Testis (tissue), 3 donors: ENCODE results near the gene SCGN. TPM values are rescaled to one million over a fixed set of nuclear protein-coding genes. Genes with fewer than 3 reads are reported as not detected.

ENCODE experiments used
- DNase-seq: peaks from one replicate; pipeline ENCODE4 v3.0.0-alpha.2; 2019
- H3K27ac ChIP-seq, 2 donors: fragments of 200-600 bp; sonication (generic); one replicate each; pipeline ENCODE4 v1.5.1; 2019
- H3K27me3 ChIP-seq: fragments of 200-600 bp; sonication (generic); one replicate; pipeline ENCODE4 v1.5.1; 2019
- H3K36me3 ChIP-seq: fragments of 200-600 bp; sonication (generic); one replicate; pipeline ENCODE4 v1.5.1; 2017; ENCODE audit warnings: low read depth; ENCODE audit errors: missing control alignments
- H3K4me1 ChIP-seq: fragments of 200-600 bp; sonication (generic); one replicate; pipeline ENCODE4 v1.5.1; 2019
- H3K4me3 ChIP-seq, 2 donors: fragments of 200-600 bp; sonication (generic); one replicate each; pipeline ENCODE4 v1.5.1; 2017 to 2019
- H3K9me3 ChIP-seq: fragments of 200-600 bp; sonication (generic); one replicate; pipeline ENCODE4 v1.5.1; 2017
- POLR2A ChIP-seq: fragments of 450-650 bp; IDR thresholded peaks from one replicate; pipeline ENCODE4 v1.6.1; 2017; ENCODE audit warnings: antibody characterized with exemption, mild to moderate bottlenecking, moderate library complexity
- WGBS, 2 donors: methylation state at CpG; one replicate each; pipeline ENCODE4 v1.1.5; 2018; 5-methylcytosine and 5-hydroxymethylcytosine counted together
- intact Hi-C: fragments of 100-400 bp; cut with DNase I; formaldehyde crosslinking; loops from one replicate; pipeline ENCODE4 v1.15.1; 2023; ENCODE audit warnings: low total_unique reads
- polyA plus RNA-seq: library from polyadenylated mRNA; stranded (reverse); fragments of 350-450 nt; fragmentation: Illumina TruSeq; extraction: RNeasy Lipid Tissue Mini Kit (QIAGEN cat#74804); gene quantifications from one replicate; pipeline ENCODE4 v1.2.3, GENCODE V29; 2014; ENCODE audit warnings: low read depth, low replicate concordance; ENCODE audit not compliant: insufficient read depth
- total RNA-seq, 2 donors: library from RNA; depleted of rRNA; stranded (reverse); fragments of >200 nt; gene quantifications; one replicate each; pipeline ENCODE4 v1.2.3, GENCODE V29; 2016
- TF ChIP-seq, protein P1 (sequence below), 3 experiments: fragments of 450-650 bp in 2 of 3; fragments of 200-600 bp in 1 of 3; sonication (generic) in 1 of 3; IDR thresholded peaks; one replicate each; pipeline ENCODE4 v1.5.1; 2016 to 2019; ENCODE audit warnings: antibody characterized with exemption in 3 of 3, mild to moderate bottlenecking in 2 of 3, moderate library complexity in 1 of 3

Gene SCGN
- total and polyA plus RNA-seq, 3 donors from 2014 or later, result 0.37 to 2.0 (median 0.73) TPM

DNA sequence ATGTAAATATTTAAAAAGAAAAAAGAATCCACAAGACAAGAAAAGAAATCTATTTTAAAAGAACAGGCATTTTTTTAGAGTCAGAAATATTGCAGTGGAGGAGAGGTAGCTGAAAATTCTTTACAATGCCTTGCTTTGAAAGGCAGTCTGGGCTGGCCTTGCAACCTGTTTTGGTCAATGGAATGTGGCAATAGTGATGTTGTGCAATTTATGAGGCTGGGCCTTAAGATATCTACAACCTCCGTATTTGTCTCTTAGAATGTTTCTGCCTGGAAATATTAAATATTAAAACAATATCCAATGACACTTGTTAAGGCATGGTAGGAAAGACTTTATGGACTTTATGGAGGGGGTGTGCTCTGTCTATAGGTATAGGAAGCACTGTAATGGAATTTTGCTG is 14.8 kb upstream of the SCGN start:
- Histone ChIP-seq H3K27me3 (no peaks in the 10 kb centered on the region), H3K4me1 (no peaks in the 10 kb centered on the region), H3K4me3 (no peak overlapping the region), H3K9me3 (no peaks in the 10 kb centered on the region), H3K27ac (no peak overlapping the region), H3K36me3 (no peaks in the 10 kb centered on the region)
- WGBS, 2 donors, result 63 to 83% methylated on average over 1 of the region's 1 CpG
- intact Hi-C loops, result no loop called here
- no peak for DNase-seq
- TF ChIP-seq, protein P1, sequence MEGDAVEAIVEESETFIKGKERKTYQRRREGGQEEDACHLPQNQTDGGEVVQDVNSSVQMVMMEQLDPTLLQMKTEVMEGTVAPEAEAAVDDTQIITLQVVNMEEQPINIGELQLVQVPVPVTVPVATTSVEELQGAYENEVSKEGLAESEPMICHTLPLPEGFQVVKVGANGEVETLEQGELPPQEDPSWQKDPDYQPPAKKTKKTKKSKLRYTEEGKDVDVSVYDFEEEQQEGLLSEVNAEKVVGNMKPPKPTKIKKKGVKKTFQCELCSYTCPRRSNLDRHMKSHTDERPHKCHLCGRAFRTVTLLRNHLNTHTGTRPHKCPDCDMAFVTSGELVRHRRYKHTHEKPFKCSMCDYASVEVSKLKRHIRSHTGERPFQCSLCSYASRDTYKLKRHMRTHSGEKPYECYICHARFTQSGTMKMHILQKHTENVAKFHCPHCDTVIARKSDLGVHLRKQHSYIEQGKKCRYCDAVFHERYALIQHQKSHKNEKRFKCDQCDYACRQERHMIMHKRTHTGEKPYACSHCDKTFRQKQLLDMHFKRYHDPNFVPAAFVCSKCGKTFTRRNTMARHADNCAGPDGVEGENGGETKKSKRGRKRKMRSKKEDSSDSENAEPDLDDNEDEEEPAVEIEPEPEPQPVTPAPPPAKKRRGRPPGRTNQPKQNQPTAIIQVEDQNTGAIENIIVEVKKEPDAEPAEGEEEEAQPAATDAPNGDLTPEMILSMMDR (IDR thresholded peaks at IDR 0.05), result no peak
- TF ChIP-seq POLR2A, result no peak

DNA sequence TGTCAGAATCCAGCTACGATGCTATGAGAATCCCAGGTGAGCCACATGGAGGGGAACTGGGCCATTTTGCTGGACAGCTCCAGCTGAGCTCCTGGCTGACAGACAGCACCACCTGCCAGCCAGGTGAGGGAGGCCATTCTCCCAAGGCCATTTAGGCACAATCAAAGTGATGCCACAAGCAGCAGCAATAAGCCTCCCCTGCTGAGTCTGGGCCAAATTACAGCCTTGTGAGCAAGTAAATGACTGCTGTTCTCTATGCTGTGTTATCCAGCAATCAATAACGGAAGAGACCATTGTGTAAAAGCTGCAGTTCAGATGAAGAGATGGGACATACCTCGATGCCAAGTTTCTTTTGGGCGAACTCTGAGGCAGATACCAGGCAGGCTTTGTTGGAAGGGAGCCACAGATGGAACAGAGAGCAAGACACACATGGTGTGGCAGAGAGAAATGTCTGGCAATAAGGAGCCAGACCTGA is 14.0 kb upstream of the SCGN start:
- Histone ChIP-seq H3K9me3 (no peaks in the 10 kb centered on the region), H3K27me3 (no peaks in the 10 kb centered on the region), H3K36me3 (no peaks in the 10 kb centered on the region), H3K27ac (no peak overlapping the region), H3K4me3 (no peak overlapping the region), H3K4me1 (no peaks in the 10 kb centered on the region)
- WGBS, 2 donors, result 48 to 67% methylated on average over 4 of the region's 4 CpGs
- DNase-seq, result no peak
- intact Hi-C loops, result no loop called here
- no peak for TF ChIP-seq POLR2A
- TF ChIP-seq, protein P1 (IDR thresholded peaks at IDR 0.05), result no peak

- H3K27me3 ChIP-seq, result no peaks in the 10 kb centered on the region
- intact Hi-C loops, result no loop called here
- 88 to 90% methylated on average over 4 of the region's 4 CpGs for WGBS, 2 donors
- H3K4me3 ChIP-seq, result no peak overlapping the region
- no peak overlapping the region for H3K27ac ChIP-seq
- TF ChIP-seq POLR2A, result no peak
- TF ChIP-seq, protein P1 (IDR thresholded peaks at IDR 0.05), result no peak
- H3K4me1 ChIP-seq, result no peaks in the 10 kb centered on the region
- H3K9me3 ChIP-seq, result no peaks in the 10 kb centered on the region
- no peaks in the 10 kb centered on the region for H3K36me3 ChIP-seq
- no peak for DNase-seq
Observed at GRCh38 chr6:25639653-25640052, 12.4 kb upstream of the SCGN start.

DNA sequence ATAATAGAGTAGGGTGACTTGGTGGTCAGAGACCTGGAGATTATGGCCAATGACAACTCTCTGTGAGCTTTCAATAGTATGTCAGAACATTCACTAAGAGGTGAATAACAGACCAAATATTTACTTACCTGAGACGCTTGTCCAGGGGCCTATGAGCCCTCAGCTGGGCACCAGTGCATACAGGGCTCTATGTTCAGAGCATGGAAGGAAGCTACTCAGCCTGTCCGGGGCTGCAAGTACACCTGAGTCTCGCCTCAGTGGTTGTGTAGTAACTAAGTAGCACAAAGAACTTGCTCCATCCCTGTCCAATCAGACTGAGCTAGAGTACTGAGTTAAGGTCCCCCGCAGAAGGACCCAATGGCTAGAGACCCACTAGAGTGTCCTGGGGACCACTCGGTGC is 11.6 kb upstream of the SCGN start:
- intact Hi-C loops, result no loop called here

GRCh38 chr6:25640891-25641290 is 11.1 kb upstream of the SCGN start:
- no peak for TF ChIP-seq POLR2A
- TF ChIP-seq, protein P1 (IDR thresholded peaks at IDR 0.05), result no peak
- 75 to 81% methylated on average over 4 of the region's 4 CpGs for WGBS, 2 donors
- intact Hi-C loops, result no loop called here
- no peak overlapping the region for H3K27ac ChIP-seq
- H3K9me3 ChIP-seq, result no peaks in the 10 kb centered on the region
- H3K4me1 ChIP-seq, result no peaks in the 10 kb centered on the region
- no peak for DNase-seq
- H3K4me3 ChIP-seq, result no peak overlapping the region
- H3K36me3 ChIP-seq, result no peaks in the 10 kb centered on the region
- no peaks in the 10 kb centered on the region for H3K27me3 ChIP-seq

More for the DNA sequence above, 11.6 kb upstream of the SCGN start:
- no peaks in the 10 kb centered on the region for H3K4me1 ChIP-seq
- H3K27ac ChIP-seq, result no peak overlapping the region
- H3K4me3 ChIP-seq, result no peak overlapping the region
- H3K27me3 ChIP-seq, result no peaks in the 10 kb centered on the region
- 88% methylated on average over 5 of the region's 5 CpGs for WGBS, 2 donors
- no peak for DNase-seq
- no peak for TF ChIP-seq POLR2A
- TF ChIP-seq, protein P1 (IDR thresholded peaks at IDR 0.05), result no peak
- H3K36me3 ChIP-seq, result no peaks in the 10 kb centered on the region
- H3K9me3 ChIP-seq, result no peaks in the 10 kb centered on the region
